DOHH2 (cell line): ENCODE measurements around the gene INTU.
"Not testable (repeated sequence)": the region's sequence is repeated elsewhere in the genome, so short reads cannot be mapped to it uniquely, and the experiment has no call there.

ENCODE experiments used
- H3F3A ChIP-seq: fragments of 200-600 bp; sonication (generic), shearing (Covaris generic); 2 replicates; pipeline ENCODE4 v1.6.0; 2016; ENCODE audit warnings: antibody characterized with exemption, mild to moderate bottlenecking; ENCODE audit not compliant: control insufficient read depth, insufficient read depth
- H3K27ac ChIP-seq: fragments of 200-600 bp; sonication (generic); 2 replicates; pipeline ENCODE4 v1.5.1; 2014; ENCODE audit warnings: low read depth, mild to moderate bottlenecking, low read length, moderate library complexity
- H3K27me3 ChIP-seq: fragments of 200-600 bp; sonication (generic); 2 replicates; pipeline ENCODE4 v1.6.1; 2014; ENCODE audit warnings: mild to moderate bottlenecking, low read length, mixed read lengths; ENCODE audit not compliant: control insufficient read depth
- H3K36me3 ChIP-seq: fragments of 200-600 bp; sonication (generic); 2 replicates; pipeline ENCODE4 v1.6.1; 2014; ENCODE audit warnings: mild to moderate bottlenecking, low read length, moderate library complexity, mixed read lengths; ENCODE audit not compliant: control insufficient read depth
- H3K4me1 ChIP-seq: fragments of 200-600 bp; sonication (generic); 2 replicates; pipeline ENCODE4 v1.6.1; 2014; ENCODE audit warnings: mild to moderate bottlenecking, low read length, mixed read lengths; ENCODE audit not compliant: control insufficient read depth
- H3K4me2 ChIP-seq: fragments of 200-600 bp; sonication (generic); 2 replicates; pipeline ENCODE4 v1.6.0; 2014; ENCODE audit warnings: mild to moderate bottlenecking, low read length, moderate library complexity
- H3K4me3 ChIP-seq: fragments of 200-600 bp; sonication (generic); 2 replicates; pipeline ENCODE4 v1.5.1; 2014; ENCODE audit warnings: mild to moderate bottlenecking, low read length, mixed read lengths
- H3K79me2 ChIP-seq: fragments of 200-600 bp; sonication (generic); 2 replicates; pipeline ENCODE4 v1.6.1; 2014; ENCODE audit warnings: mild to moderate bottlenecking, low read length, mixed read lengths; ENCODE audit not compliant: control insufficient read depth
- H3K9me2 ChIP-seq: fragments of 200-600 bp; sonication (generic); replicated peaks from 2 replicates; pipeline ENCODE4 v1.6.1; 2014; ENCODE audit warnings: mild to moderate bottlenecking, low read length, mixed read lengths; ENCODE audit not compliant: control insufficient read depth
- H3K9me3 ChIP-seq: fragments of 200-600 bp; sonication (generic); 2 replicates; pipeline ENCODE4 v1.6.1; 2014; ENCODE audit warnings: antibody characterized with exemption, low read length, mixed read lengths; ENCODE audit not compliant: control insufficient read depth, insufficient read depth
- H4K20me1 ChIP-seq: fragments of 200-600 bp; sonication (generic); 2 replicates; pipeline ENCODE4 v1.6.0; 2014; ENCODE audit warnings: low read depth, mild to moderate bottlenecking, antibody characterized with exemption, low read length, moderate library complexity; ENCODE audit not compliant: control insufficient read depth, insufficient read depth
- EZH2phosphoT487 ChIP-seq: fragments of 200-600 bp; sonication (generic); IDR thresholded peaks from 2 replicates; pipeline ENCODE4 v1.6.1; 2017; ENCODE audit warnings: borderline replicate concordance, mild to moderate bottlenecking, antibody characterized with exemption, low read length, moderate library complexity, mixed read lengths
- TF ChIP-seq, protein P1 (sequence below): fragments of 200-600 bp; sonication (generic); IDR thresholded peaks from one replicate; pipeline ENCODE4 v1.5.1; 2014; ENCODE audit warnings: antibody characterized with exemption, mild to moderate bottlenecking, low read depth, low read length; ENCODE audit not compliant: poor library complexity, severe bottlenecking

Gene INTU

DNA sequence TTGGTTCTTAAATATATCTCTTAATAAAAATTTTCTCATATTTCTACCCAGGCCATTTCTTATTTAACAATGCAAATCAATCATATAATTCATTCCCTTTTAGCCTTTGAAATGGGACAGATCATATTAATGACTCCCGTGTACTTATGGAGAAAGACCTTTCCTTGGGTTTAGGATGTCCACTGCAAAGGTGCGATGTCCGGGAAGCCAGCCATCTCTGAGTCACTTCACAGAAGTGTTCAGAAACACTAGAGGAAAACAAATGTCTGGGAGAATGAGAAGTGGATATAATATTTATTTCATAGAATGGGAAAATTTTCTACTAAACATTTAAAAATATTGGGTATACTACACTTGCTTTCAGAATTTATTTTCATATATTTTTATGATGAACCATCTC is 15.3 kb downstream of the INTU start:
- no peaks in the 10 kb centered on the region for H3K79me2 ChIP-seq
- no peak overlapping the region for H3K27ac ChIP-seq
- no peaks in the 10 kb centered on the region for H3K9me3 ChIP-seq
- H3K4me1 ChIP-seq = no peaks in the 10 kb centered on the region
- H3K9me2 ChIP-seq = 0 out of 2 replicates have a peak, but pooled peaks cover 3% of the 10 kb centered on the region
- H3K4me3 ChIP-seq = no peak overlapping the region
- no peaks in the 10 kb centered on the region for H3K27me3 ChIP-seq
- H4K20me1 ChIP-seq = no peaks in the 10 kb centered on the region
- no peaks in the 10 kb centered on the region for H3K36me3 ChIP-seq
- no peaks in the 10 kb centered on the region for H3F3A ChIP-seq
- TF ChIP-seq, protein P1, sequence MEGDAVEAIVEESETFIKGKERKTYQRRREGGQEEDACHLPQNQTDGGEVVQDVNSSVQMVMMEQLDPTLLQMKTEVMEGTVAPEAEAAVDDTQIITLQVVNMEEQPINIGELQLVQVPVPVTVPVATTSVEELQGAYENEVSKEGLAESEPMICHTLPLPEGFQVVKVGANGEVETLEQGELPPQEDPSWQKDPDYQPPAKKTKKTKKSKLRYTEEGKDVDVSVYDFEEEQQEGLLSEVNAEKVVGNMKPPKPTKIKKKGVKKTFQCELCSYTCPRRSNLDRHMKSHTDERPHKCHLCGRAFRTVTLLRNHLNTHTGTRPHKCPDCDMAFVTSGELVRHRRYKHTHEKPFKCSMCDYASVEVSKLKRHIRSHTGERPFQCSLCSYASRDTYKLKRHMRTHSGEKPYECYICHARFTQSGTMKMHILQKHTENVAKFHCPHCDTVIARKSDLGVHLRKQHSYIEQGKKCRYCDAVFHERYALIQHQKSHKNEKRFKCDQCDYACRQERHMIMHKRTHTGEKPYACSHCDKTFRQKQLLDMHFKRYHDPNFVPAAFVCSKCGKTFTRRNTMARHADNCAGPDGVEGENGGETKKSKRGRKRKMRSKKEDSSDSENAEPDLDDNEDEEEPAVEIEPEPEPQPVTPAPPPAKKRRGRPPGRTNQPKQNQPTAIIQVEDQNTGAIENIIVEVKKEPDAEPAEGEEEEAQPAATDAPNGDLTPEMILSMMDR = no peak
- no peak for TF ChIP-seq EZH2phosphoT487
- H3K4me2 ChIP-seq = no peak overlapping the region

DNA sequence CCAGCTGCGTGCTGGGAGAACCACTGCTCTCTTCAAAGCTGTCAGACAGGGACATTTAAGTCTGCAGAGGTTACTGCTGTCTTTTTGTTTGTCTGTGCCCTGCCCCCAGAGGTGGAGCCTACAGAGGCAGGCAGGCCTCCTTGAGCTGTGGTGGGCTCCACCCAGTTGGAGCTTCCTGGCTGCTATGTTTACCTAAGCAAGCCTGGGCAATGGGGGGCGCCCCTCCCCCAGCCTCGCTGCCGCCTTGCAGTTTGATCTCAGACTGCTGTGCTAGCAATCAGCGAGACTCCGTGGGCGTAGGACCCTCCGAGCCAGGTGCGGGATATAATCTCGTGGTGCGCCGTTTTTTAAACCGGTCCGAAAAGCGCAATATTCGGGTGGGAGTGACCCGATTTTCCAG is 22.8 kb downstream of the INTU start:
- not testable (repeated sequence) for H3K4me2 ChIP-seq, H3K27me3 ChIP-seq, H3K36me3 ChIP-seq, H3K9me2 ChIP-seq, H3K4me3 ChIP-seq, H3K9me3 ChIP-seq, H4K20me1 ChIP-seq, H3K79me2 ChIP-seq, H3K27ac ChIP-seq, H3F3A ChIP-seq, H3K4me1 ChIP-seq

DNA sequence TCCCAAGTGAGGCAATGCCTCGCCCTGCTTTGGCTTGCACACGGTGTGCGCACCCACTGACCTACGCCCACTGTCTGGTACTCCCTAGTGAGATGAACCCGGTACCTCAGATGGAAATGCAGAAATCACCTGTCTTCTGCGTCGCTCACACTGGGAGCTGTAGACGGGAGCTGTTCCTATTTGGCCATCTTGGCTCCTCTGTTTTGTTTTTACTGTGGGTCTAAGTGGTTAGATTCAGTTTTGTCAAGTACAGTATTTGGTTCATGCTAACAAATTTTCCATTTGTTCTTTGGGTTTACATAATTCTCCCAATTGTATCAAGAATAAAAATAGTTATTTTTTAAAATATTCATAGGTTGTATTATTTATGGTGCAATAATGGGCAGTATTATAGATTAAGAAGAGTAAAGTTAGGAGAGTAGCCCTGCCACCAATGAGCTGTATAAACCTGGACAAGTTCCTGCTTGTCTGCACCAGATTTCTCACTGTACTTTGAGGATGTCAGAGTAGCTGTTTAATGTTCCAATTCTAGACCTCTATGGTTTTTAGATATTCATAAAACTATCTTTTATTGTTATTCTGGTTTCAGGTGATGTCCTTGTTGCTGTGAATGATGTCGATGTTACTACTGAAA is 23.4 kb downstream of the INTU start:
- H3K36me3 ChIP-seq = no peaks in the 10 kb centered on the region
- H3F3A ChIP-seq = no peaks in the 10 kb centered on the region
- no peaks in the 10 kb centered on the region for H3K9me2 ChIP-seq
- no peaks in the 10 kb centered on the region for H3K79me2 ChIP-seq
- H3K27ac ChIP-seq = no peak overlapping the region
- no peak for TF ChIP-seq EZH2phosphoT487
- TF ChIP-seq, protein P1 = no peak
- no peaks in the 10 kb centered on the region for H4K20me1 ChIP-seq
- H3K27me3 ChIP-seq = no peaks in the 10 kb centered on the region
- H3K9me3 ChIP-seq = no peaks in the 10 kb centered on the region
- no peak overlapping the region for H3K4me3 ChIP-seq
- H3K4me1 ChIP-seq = no peaks in the 10 kb centered on the region
- no peak overlapping the region for H3K4me2 ChIP-seq

DNA sequence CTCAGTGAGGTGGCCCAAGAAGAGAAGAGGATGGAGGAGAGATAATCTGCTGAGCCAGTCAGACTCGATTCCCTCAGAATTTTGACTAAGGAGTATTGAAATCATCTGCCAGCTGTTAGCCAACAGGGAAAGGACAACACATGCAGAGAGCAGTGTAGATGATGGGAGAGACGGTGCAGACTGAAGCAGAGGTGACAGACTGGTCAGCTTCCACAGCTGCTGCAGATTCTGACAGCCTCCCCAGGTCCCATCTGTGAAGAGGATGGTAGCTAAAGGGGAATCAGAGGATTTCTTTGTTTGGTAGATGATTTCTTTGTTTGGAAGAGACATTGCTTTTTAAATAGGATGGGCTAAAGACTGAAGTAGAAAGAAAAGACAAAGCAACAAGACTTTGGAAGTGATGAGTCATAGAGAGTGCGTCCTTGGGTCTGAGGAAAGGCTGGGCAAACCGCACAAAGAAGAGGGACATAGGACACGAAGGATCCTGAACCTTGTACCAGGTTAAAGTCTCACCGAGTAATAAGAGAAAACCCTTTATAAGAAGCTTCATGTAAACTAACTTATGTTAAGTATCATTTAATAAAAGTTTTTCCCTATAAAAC is 27.6 kb downstream of the INTU start:
- TF ChIP-seq EZH2phosphoT487 = no peak
- TF ChIP-seq, protein P1 = no peak
- Histone ChIP-seq H3K9me2 (no peaks in the 10 kb centered on the region), H3K4me1 (no peaks in the 10 kb centered on the region), H3K4me3 (no peak overlapping the region), H3K79me2 (no peaks in the 10 kb centered on the region), H3F3A (no peaks in the 10 kb centered on the region), H3K4me2 (no peak overlapping the region), H3K9me3 (no peaks in the 10 kb centered on the region), H3K27me3 (no peaks in the 10 kb centered on the region), H3K36me3 (no peaks in the 10 kb centered on the region), H3K27ac (no peak overlapping the region), H4K20me1 (no peaks in the 10 kb centered on the region)
